Fibroblast of the aortic adventitia (primary cell): Measurements from ENCODE around the gene KCNV2. TPM values are rescaled to one million over a fixed set of nuclear protein-coding genes. Genes with fewer than 3 reads are reported as not detected.

Source experiments
- DNase-seq: peaks from one replicate; pipeline ENCODE4 v3.0.0-alpha.2; 2010; ENCODE audit warnings: low read depth
- H3K4me3 ChIP-seq: 2 replicates; pipeline ENCODE4 v1.5.1; 2011; ENCODE audit warnings: low read depth, mild to moderate bottlenecking, control low read depth, low read length, moderate library complexity
- CTCF ChIP-seq: IDR thresholded peaks from 2 replicates; pipeline ENCODE4 v1.5.1; 2011; ENCODE audit warnings: mild to moderate bottlenecking, low read length, control low read depth, inconsistent platforms; ENCODE audit not compliant: insufficient read depth
- total RNA-seq: library from RNA; depleted of rRNA; stranded (reverse); fragments of >200 nt; gene quantifications from 2 replicates; pipeline ENCODE4 v1.2.3, GENCODE V29; 2012; ENCODE audit warnings: low replicate concordance

KCNV2 gene
- total RNA-seq, 1 donor: not detected

DNA sequence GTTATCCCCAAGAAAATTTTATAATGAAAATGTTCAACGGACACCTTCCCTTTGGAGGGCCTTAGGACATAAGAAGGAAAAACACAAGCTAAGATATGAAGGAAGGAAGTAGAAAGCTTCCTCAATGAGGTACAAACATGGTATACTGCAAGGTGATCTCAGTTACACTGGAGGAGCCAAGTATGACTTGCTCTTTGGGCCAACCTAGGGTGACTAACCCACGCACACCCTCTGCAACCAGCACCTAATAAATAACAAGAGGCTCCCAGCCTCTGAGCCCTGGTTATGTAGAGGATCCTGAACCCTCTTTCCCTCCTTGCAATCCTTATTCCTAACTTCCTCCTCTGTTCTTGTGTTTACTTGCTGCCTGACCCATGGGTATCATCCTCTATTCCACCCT, 38.3 kb upstream of the KCNV2 start:
- TF ChIP-seq CTCF: no peak
- no peak for DNase-seq
- H3K4me3 ChIP-seq: no peak overlapping the region

DNA sequence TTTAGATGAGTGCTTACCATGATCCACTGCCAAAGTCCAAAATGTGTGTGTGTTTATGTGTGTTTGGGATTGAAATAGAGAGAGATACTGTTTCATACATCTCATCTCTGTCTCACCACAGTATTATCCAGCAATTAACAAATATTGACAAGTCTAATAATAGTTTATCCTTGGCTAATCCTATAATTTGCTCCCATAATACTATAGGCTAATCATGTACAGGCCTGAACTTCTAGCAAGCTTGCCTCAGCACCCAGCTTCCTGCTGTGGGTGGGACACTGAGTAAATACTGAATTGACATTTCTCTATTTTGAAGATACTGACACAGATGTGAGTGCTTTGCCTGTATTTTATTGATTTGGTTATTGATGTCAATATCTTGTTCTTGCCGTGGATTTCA, 35.3 kb upstream of the KCNV2 start:
- no peak for DNase-seq
- TF ChIP-seq CTCF: no peak
- H3K4me3 ChIP-seq: no peak overlapping the region

DNA sequence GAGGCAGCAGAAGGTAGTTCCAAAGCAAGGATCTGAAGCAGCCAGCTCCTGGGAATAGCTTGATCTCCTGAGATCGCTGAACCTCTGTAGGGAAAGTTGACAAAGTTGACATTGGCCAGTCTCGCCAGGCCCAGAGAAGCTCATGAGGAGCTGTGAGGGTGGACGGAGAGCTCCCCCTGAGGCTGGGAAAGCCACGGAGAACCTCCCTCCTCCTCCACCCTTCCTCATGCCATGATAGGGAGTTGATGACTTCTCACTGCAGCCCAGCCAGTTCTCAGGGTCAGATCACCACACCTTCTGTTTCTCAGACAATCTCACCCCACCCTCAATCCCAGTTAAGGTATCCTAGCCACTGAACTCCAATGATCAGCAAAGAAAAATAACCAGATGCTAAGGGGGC, 30.4 kb upstream of the KCNV2 start:
- H3K4me3 ChIP-seq: no peak overlapping the region
- TF ChIP-seq CTCF: no peak
- DNase-seq: no peak

- TF ChIP-seq CTCF: no peak
- H3K4me3 ChIP-seq: no peak overlapping the region
These were observed 28.7 kb upstream of the KCNV2 start for GRCh38 chr9:2688636-2689035.

GRCh38 chr9:2691212-2691611, 26.1 kb upstream of the KCNV2 start:
- no peak overlapping the region for H3K4me3 ChIP-seq
- DNase-seq: peak; percentile 28
- no peak for TF ChIP-seq CTCF

More at GRCh38 chr9:2688636-2689035, 28.7 kb upstream of the KCNV2 start:
- no peak for DNase-seq

- no peak overlapping the region for H3K4me3 ChIP-seq
- no peak for TF ChIP-seq CTCF
- peak; percentile 66 for DNase-seq
These were observed 25.7 kb upstream of the KCNV2 start for GRCh38 chr9:2691626-2692025.

- H3K4me3 ChIP-seq: no peak overlapping the region
- TF ChIP-seq CTCF: no peak
- no peak for DNase-seq
These were observed 24.3 kb upstream of the KCNV2 start for GRCh38 chr9:2693056-2693455.
